Stimulated activated CD4-positive, alpha-beta T cell treated with anti-CD3 and anti-CD28 coated beads, Interleukin-15, amount 100 ng/mL, for 48 hours (primary cell): ENCODE results near the gene RAP2A.

Experiments used
- DNase-seq, 2 donors: peaks; one replicate each; pipeline ENCODE4 v3.0.0-alpha.2; 2020; ENCODE audit warnings: low read depth in 2 of 2

The RAP2A gene

DNA sequence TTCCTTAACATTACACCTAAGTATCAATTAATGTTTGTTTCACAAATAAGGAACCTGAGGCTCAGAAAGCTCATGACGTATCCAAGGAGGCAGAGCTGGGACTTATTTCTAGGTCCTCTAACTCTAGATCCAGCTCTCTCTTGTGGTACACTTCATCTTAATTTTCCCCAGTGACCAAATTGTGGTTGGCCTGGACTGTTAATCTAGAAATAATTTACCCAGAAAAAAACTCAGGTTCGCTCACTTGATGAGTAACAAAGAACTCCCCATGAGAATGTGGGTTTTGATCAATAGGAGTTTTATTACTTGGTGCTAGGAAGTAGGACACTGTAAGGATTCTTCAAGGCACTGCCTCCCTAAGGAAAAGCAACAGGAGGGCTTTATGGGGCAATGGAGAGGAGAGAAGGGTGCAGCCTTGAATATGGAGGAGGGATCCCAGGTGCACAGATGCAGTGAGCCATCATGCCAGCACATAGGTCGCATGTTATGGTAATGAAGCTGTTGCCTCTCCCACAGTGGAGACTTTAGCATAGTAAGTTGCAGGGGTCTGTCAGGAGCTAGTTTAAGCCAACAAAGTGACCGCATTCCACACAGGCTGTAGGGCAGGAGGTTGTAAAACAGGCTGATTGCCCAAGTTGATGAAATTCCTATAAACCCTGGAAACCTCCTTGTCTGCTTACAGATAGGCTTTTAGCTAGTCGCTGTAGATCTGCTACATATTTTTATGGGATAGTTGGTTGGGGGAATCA, 14.7 kb downstream of the RAP2A start:
- DNase-seq: no peak

- no peak for DNase-seq
Measured at GRCh38 chr13:97454699-97455098, 20.7 kb downstream of the RAP2A start.

GRCh38 chr13:97456047-97456446, 22.1 kb downstream of the RAP2A start:
- DNase-seq: no peak

DNA sequence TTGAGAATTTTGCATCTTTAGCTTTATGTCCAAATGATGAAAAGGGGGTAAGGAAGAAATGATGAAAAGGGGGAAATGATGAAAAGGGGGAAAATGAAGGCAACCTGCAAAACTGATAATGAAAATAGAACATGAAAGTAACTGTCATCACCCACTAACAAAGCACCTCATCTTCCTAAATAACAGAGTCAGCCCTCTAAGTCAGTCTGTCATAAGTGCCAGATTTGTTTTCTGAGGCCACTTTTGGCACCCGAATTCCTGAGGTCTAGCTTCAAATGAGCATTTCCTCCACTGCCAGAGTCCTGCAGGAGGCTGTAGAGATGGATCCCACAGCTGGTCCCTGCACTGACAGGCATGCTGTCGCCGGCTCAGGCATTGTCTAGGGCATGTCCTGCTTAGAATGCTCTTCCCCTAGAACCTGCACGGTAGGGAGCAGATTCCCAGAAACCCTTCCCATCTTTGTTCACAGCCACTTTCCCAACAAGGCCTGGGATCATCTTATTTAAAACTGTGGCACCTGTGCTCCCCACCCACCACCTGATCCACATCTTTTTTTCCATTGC, 25.3 kb downstream of the RAP2A start:
- DNase-seq: no peak

- DNase-seq: no peak
Measured at GRCh38 chr13:97460004-97460775, 26.2 kb downstream of the RAP2A start.

DNA sequence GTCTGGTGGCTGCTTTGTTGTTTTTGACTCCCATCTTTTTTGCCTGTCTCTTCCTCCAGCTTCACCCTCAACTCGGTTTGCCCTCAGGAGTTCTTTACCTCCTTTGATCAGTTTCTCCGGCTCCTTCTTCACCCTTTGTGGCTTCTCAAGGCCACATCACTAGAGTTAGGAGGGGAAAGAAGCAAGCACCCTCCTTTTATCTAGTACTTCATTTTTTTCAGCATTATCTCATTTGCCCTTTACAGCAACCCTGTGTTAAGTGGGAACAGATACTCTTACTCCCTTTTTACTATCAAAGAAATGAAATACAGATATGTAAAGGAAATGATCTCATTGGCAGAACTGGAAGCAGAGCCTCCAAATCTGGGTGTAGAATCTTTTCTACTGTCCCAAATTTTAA, 26.9 kb downstream of the RAP2A start:
- no peak for DNase-seq

- no peak for DNase-seq
Measured at GRCh38 chr13:97464561-97464960, 30.6 kb downstream of the RAP2A start.

DNA sequence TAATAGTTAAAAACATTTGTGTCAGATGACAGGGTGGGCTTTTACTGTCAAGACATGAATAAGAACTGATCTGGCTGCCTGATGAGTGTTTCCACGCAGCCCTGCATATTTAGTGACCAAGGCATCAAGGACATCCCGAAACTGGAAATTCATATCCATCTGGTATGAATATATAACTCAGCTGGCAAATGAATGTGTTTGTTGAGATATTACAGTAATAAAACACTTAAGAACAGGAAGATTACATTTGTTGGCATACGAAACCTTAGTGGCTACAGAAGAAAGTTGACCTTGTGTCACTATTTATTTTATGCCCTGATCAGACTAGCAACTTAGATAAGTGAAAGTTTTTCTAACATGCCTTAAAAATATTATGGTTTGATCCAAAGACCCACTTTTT, 32.8 kb downstream of the RAP2A start:
- DNase-seq: no peak

DNA sequence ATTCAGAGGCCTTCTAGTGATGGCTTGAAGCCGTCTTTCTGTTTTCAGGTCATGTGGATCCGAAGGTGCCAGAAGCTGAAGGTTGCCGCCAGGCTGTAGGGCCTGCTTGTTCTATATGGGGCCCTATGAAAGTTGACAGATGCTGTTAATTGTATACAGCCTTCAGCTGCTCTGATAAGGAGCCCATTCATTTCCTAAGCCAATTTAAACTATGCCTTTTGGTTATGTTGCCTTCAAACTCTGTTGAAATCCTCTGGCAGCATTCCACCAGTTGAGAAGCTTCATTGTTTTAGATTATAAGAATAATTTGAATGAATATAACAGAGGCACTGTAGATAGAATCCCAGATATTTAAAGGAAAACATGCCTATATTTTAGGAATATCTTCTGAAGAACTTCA, 34.4 kb downstream of the RAP2A start:
- no peak for DNase-seq

DNA sequence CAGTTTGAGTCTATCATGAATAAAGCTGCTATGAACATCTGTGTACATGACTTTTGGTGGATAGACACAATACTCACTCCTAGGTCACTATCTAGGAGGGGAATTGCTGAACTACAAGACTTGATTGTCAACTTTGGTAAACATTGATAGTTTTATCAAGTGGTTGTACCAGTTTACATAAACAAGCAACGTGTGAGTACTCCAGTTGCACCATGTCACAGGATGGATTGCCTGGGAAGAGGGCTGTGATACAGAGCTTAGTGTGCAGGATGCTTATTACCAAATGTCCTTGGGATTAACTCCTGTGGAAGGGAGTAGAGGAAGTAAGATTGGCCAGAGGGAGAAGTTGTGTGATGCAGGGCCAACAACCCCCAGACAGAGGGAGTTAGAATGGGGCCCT, 37.7 kb downstream of the RAP2A start:
- DNase-seq: no peak

DNA sequence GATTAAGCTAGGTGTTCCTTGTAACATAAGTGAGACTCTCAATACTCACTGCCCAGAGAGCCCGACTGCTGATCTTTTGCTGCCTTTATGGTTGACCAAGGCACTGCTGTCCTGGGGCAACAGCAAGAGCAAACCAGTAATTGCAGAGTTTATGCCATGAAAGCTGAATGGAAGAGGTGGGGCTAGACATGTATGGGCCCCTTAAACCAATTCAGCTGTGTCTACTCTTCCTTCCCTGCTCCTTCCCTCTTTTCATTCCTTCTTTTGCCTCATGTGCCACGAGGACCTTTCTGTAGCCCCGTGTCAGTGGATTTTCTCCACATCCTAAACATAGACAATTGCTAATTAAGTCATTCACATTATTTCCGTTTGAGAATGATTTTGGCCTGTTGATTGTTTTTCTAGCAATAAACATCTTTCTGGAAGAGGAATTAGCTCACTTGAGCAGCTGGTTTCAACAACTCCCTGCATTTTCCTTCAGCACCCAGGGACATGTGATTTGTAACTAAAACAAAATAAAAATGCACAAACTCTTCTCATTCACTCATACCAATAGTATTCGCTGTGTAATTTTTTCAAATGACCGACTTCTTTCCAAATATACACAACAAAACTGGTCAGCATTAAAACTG, 40.5 kb downstream of the RAP2A start:
- DNase-seq: no peak

- DNase-seq: no peak
Measured at GRCh38 chr13:97475011-97475410, 41.0 kb downstream of the RAP2A start.

GRCh38 chr13:97477844-97478243, 43.9 kb downstream of the RAP2A start:
- no peak for DNase-seq

GRCh38 chr13:97478247-97478646, 44.3 kb downstream of the RAP2A start:
- DNase-seq: no peak

DNA sequence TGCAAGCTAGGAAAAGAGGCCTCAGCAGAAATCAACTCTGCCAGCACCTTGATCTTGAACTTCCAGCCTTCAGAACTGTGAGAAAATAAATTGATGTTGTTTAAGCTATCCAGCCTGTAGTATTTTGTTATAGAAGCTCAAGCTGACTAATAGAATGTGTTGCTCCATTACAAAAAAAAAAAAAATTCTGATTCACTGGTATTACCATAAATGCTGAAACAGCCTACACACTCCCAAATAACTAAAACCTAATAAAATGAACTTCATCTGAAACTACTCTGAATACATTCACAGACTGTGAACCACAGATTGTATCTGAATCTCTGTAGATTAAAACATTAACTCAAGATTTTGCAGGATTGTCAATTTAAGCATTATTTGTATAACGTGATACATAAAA, 49.5 kb downstream of the RAP2A start:
- DNase-seq: no peak

DNA sequence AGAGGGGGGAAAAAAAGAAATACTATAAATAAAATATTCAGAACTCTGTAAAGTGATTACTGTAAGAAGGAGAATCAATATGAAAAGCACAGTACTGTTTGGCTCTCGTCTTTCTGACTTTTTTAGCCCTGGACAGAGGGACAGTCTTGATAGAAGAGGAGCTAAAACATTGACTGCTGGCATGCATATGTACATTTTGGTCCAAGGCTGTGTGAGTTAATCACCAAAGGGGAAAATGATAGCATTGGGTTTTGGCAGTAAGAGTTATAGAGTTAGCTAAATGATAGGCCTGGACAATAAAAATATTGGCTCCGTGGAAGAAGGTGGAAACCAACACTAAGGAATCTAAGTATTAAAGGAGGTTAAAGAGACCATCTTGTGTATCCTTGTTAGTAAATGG, 50.3 kb downstream of the RAP2A start:
- DNase-seq: no peak

- DNase-seq: no peak
Measured at GRCh38 chr13:97485320-97485719, 51.4 kb downstream of the RAP2A start.

DNA sequence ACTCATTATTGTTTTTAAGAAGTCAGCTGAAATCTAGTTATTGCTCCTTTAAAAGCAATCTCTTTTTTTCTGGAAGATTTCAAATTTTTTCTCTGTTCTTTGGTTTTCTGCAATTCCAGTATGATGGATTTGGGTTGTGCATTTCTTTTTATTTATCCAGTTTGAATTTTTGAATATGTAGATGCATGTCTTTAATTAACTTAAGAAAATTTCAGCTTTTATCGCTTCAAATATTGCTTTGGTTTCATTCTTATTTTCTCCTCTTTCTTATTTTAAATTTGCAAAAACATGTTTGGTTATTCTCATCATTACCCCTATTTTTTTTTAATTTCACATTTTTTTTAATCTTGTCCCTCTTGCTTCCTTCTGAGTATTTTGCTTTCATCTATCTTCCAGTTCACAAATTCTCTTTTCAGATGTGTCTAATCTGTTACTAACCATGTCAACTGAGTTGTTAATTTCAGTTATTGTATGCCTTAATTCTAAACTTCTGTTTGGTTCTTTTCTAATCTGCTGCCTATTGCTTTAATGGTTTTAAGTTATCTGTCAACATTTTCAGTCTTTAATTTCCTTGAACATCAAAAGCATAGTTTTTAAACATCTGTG, 56.8 kb downstream of the RAP2A start:
- DNase-seq: no peak

DNA sequence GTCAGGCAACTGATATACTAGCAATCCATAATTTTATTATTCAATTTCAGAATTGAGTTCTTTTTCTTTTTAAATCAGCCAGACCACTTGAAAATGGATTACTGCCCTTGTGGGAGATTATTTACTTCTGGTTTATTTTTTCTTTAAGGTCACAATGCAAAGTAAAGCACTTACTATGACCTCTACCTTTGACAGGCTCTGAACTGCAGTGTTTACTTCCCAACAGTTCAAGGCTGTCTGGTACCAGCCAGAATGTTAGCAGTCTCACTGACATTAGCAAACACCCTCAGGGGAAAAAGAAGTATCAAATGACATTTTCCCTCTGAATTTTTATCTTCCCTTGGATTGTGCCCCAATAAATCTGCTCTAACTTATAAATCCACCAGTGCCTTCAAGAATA, 57.5 kb downstream of the RAP2A start:
- no peak for DNase-seq

GRCh38 chr13:97492257-97492656, 58.3 kb downstream of the RAP2A start:
- no peak for DNase-seq

- DNase-seq: no peak
Measured at GRCh38 chr13:97492684-97493371, 58.9 kb downstream of the RAP2A start.

GRCh38 chr13:97493456-97493855, 59.5 kb downstream of the RAP2A start:
- DNase-seq: no peak
